Measurements from ENCODE around the gene AMFR. TPM values are rescaled to one million over a fixed set of nuclear protein-coding genes. Genes with fewer than 3 reads are reported as not detected.

AMFR gene
- total and polyA plus RNA-seq, 2 of the 8 experiments (the other 6 are each of a cell fraction or from before 2014, with no cell fraction given) = 18.6 to 21.7 TPM

GRCh38 chr16:56320811-56321558, 104.4 kb downstream of the AMFR start:
- peaks cover 0 to 4% of the 10 kb centered on the region in 2 experiments for H4K20me1 ChIP-seq (replicated peaks in 1 of 2; ENCODE audit: control insufficient read depth in 1 of 2, insufficient read depth in 2 of 2, low read length in 2 of 2)
- no peak overlapping the region for H3K23ac ChIP-seq (ENCODE audit: insufficient read length)
- no peak overlapping the region for H4K8ac ChIP-seq (ENCODE audit: extremely low read depth, insufficient read depth, low read length)
- H4K5ac ChIP-seq (ENCODE audit: insufficient read length, low read depth, low read length) = no peak overlapping the region
- no peak for DNase-seq (ENCODE audit: low read depth in 1 of 2, low spot score in 2 of 2)
- no peak overlapping the region for H3K56ac ChIP-seq (replicated peaks; ENCODE audit: insufficient read length, low read depth, low read length)
- no peak for FAIRE-seq
- ChIA-PET POLR2A (ENCODE audit: partially characterized antibody) (no interaction called here), CTCF (ENCODE audit: partially characterized antibody) (interaction anchor here (0.8 to 6.2 kb wide), 12 partner anchors 8 to 608 kb away, joined by 3 to 61 read pairs (median 4); no protein-coding TSS in a partner anchor)
- H3K4me2 ChIP-seq (ENCODE audit: insufficient read depth in 1 of 2, low read depth in 2 of 2, low read length in 2 of 2) = no peak overlapping the region
- H3K79me2 ChIP-seq (ENCODE audit: control insufficient read depth in 1 of 2, insufficient read depth in 2 of 2, low read length in 2 of 2) = no peaks in the 10 kb centered on the region
- peaks cover 0 to 4% (median 3%) of the 10 kb centered on the region in 4 experiments; a peak in 2 of 7 replicates for H3K4me1 ChIP-seq (replicated peaks in 1 of 4; ENCODE audit: control insufficient read depth in 3 of 4, insufficient read depth in 4 of 4, low read length in 3 of 4)
- H3K4me3 ChIP-seq (ENCODE audit: extremely low read depth in 1 of 4, insufficient read depth in 2 of 4, low read depth in 3 of 4, low read length in 4 of 4) = no peak overlapping the region
- H2BK5ac ChIP-seq (ENCODE audit: low read depth, low read length) = no peak overlapping the region
- H3K4ac ChIP-seq (replicated peaks; ENCODE audit: insufficient read length, low read depth, low read length) = no peak overlapping the region
- no peak overlapping the region for H3K27ac ChIP-seq (ENCODE audit: low read depth, low read length)
- no peak overlapping the region for H2BK20ac ChIP-seq (ENCODE audit: low read length)
- no peaks in the 10 kb centered on the region for H3K23me2 ChIP-seq (ENCODE audit: low read depth, low read length)
- H2BK12ac ChIP-seq (ENCODE audit: low read depth, low read length) = no peak overlapping the region
- no peaks in the 10 kb centered on the region for H3K79me1 ChIP-seq (ENCODE audit: low read depth, low read length)
- no peak overlapping the region for H2AFZ ChIP-seq (ENCODE audit: low read length)
- WGBS, 2 experiments (ENCODE audit: extremely low coverage in 1 of 2, insufficient coverage in 1 of 2, insufficient read length in 1 of 2, insufficient replicate concordance in 2 of 2, low coverage in 1 of 2, low lambda C conversion rate in 2 of 2, missing lambda C conversion rate in 1 of 2) = 87% methylated on average over 7 of the region's 7 CpGs; no CpG with 5 or more reads in 1 of the 2 experiments
- no peak for TF ChIP-seq MAX (IDR thresholded peaks at IDR 0.05)
- no peak for TF ChIP-seq KDM1A (IDR thresholded peaks at IDR 0.05; ENCODE audit: borderline replicate concordance, low read length)
- no peak for TF ChIP-seq ZNF274 (IDR thresholded peaks at IDR 0.05; ENCODE audit: borderline replicate concordance, extremely low read depth, low read length)
- H3K9ac ChIP-seq (replicated peaks in 1 of 4; ENCODE audit: extremely low read depth in 1 of 4, low read depth in 3 of 4, low read length in 3 of 4) = no peak overlapping the region
- peaks cover 0 to 5% (median 0%) of the 10 kb centered on the region in 4 experiments; a peak in 2 of 7 replicates for H3K27me3 ChIP-seq (replicated peaks in 1 of 4; ENCODE audit: control insufficient read depth in 3 of 4, extremely low read depth in 1 of 4, insufficient read depth in 3 of 4, low read length in 3 of 4)
- no peak overlapping the region for H3K14ac ChIP-seq (ENCODE audit: insufficient read length)
- no peaks in the 10 kb centered on the region for H3K36me3 ChIP-seq (ENCODE audit: control insufficient read depth in 2 of 4, insufficient read depth in 4 of 4, low read length in 3 of 4)
- H3K9me3 ChIP-seq (ENCODE audit: insufficient read depth in 2 of 2, low read depth in 1 of 2, low read length in 1 of 2) = no peaks in the 10 kb centered on the region
- no peak overlapping the region for H2BK120ac ChIP-seq (replicated peaks; ENCODE audit: low read depth, low read length)
- H2BK15ac ChIP-seq (ENCODE audit: low read length) = no peak overlapping the region
- H4K91ac ChIP-seq (replicated peaks; ENCODE audit: insufficient read length, low read length) = no peak overlapping the region
- no peak overlapping the region for H2AK5ac ChIP-seq (ENCODE audit: low read depth, low read length)
- H3K18ac ChIP-seq (ENCODE audit: extremely low read depth, low read length) = no peak overlapping the region
